Colonic mucosa (tissue), 4 donors: Measurements from ENCODE around the gene UNK. TPM values are rescaled to one million over a fixed set of nuclear protein-coding genes. Genes with fewer than 3 reads are reported as not detected.

Experiments used
- DNase-seq: peaks from one replicate; pipeline ENCODE4 v3.0.0-alpha.2; 2020
- H3K27ac ChIP-seq: fragments of 200-600 bp; one replicate; pipeline ENCODE4 v1.8.0; 2021
- H3K27me3 ChIP-seq: fragments of 200-600 bp; one replicate; pipeline ENCODE4 v1.8.0; 2021
- H3K36me3 ChIP-seq: fragments of 200-600 bp; one replicate; pipeline ENCODE4 v1.8.0; 2021
- H3K4me1 ChIP-seq: fragments of 200-600 bp; one replicate; pipeline ENCODE4 v1.8.0; 2021; ENCODE audit warnings: mild to moderate bottlenecking
- H3K4me3 ChIP-seq: fragments of 200-600 bp; one replicate; pipeline ENCODE4 v1.8.0; 2021
- H3K9ac ChIP-seq, 2 donors: one replicate each; pipeline ENCODE4 v1.7.0; 2013; ENCODE audit warnings: control low read depth in 2 of 2, low read depth in 2 of 2, low read length in 2 of 2
- H3K9me3 ChIP-seq: fragments of 200-600 bp; one replicate; pipeline ENCODE4 v1.8.0; 2021
- intact Hi-C: fragments of 100-400 bp; cut with DNase I; formaldehyde crosslinking; loops from one replicate; pipeline ENCODE4 v1.14.1; 2022
- total RNA-seq, 2 donors: library from RNA; stranded (reverse); fragmentation: NEBNext Ultra II Directional in 1 of 2; extraction: Animal tissue kit (Norgen Biotek cat#: 25700) in 1 of 2; gene quantifications; one replicate each; pipeline ENCODE4 v1.2.1, GENCODE V29; 2021
- TF ChIP-seq, protein P1 (sequence below): fragments of 200-600 bp; IDR thresholded peaks from one replicate; pipeline ENCODE4 v1.8.0; 2022; ENCODE audit warnings: antibody characterized with exemption, mild to moderate bottlenecking
- donor health status: healthy.
- donor health status: DM: no; HTN: no; CAD: no.
- donor health status: DM: no; HTN: no; CAD: no.

Gene UNK
- total RNA-seq, 2 donors from 2014 or later: 18.4 to 26.0 TPM

DNA sequence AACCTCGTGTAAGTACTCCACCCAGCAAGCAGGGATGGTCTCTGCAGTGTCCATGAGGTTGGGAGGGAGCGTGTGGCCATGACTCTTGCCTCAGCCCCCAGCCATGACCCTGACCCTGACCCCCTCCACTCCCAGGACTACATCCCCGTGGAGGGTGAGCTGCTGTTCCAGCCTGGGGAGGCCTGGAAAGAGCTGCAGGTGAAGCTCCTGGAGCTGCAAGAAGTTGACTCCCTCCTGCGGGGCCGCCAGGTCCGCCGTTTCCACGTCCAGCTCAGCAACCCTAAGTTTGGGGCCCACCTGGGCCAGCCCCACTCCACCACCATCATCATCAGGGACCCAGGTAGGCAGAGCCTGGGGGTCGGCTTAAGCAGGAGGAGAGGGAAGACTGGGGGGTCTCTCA lies 35.9 kb upstream of the UNK start:
- Histone ChIP-seq H3K36me3 (peaks cover 16% of the 10 kb centered on the region), H3K4me3 (no peak overlapping the region), H3K27ac (no peak overlapping the region), H3K27me3 (no peaks in the 10 kb centered on the region), H3K4me1 (no peaks in the 10 kb centered on the region), H3K9ac (no peak overlapping the region), H3K9me3 (no peaks in the 10 kb centered on the region)
- TF ChIP-seq, protein P1, sequence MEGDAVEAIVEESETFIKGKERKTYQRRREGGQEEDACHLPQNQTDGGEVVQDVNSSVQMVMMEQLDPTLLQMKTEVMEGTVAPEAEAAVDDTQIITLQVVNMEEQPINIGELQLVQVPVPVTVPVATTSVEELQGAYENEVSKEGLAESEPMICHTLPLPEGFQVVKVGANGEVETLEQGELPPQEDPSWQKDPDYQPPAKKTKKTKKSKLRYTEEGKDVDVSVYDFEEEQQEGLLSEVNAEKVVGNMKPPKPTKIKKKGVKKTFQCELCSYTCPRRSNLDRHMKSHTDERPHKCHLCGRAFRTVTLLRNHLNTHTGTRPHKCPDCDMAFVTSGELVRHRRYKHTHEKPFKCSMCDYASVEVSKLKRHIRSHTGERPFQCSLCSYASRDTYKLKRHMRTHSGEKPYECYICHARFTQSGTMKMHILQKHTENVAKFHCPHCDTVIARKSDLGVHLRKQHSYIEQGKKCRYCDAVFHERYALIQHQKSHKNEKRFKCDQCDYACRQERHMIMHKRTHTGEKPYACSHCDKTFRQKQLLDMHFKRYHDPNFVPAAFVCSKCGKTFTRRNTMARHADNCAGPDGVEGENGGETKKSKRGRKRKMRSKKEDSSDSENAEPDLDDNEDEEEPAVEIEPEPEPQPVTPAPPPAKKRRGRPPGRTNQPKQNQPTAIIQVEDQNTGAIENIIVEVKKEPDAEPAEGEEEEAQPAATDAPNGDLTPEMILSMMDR: no peak
- DNase-seq: no peak
- intact Hi-C loops: loop anchor here (2.0 to 5.0 kb wide), 2 partner anchors 72 to 116 kb away; partner anchors contain the start of gene SMIM5

DNA sequence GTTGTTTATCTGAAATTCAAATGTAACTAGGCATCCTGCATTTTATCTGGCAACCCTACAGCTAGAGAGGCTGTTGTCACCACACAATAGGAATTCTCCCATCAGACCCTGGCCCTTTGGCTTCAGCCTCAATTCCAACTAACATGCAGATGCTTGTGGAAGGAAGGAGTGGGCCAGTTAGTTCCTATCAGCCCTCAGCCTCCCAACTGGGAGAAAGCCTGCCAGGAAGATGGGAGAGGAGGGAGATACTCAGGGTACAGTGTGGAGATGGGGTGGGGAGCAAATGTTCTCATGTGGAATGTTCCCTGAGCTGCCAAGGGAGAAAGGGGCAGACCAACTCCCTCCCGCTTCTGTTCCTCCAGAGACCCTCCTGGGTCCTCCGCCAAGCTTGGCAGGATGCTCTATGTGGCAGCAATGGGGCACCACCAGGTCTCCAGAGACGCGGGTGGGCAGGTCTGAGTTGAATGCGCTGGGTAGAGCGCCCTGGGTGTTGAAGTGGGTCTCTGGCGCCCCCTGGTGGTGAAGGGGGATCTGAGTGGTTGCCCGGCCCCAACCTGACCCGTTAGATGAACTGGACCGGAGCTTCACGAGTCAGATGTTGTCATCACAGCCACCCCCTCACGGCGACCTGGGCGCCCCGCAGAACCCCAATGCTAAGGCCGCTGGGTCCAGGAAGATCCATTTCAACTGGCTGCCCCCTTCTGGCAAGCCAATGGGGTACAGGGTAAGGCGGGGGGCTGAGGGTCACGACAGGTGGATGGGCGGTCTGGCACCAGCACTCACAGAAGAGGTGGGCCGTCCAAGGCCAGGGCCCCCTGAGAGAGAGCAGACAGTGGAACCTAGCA lies 34.8 kb upstream of the UNK start:
- Histone ChIP-seq H3K36me3 (peaks cover 20% of the 10 kb centered on the region), H3K27ac (no peak overlapping the region)
- TF ChIP-seq, protein P1: peak; percentile 92

DNA sequence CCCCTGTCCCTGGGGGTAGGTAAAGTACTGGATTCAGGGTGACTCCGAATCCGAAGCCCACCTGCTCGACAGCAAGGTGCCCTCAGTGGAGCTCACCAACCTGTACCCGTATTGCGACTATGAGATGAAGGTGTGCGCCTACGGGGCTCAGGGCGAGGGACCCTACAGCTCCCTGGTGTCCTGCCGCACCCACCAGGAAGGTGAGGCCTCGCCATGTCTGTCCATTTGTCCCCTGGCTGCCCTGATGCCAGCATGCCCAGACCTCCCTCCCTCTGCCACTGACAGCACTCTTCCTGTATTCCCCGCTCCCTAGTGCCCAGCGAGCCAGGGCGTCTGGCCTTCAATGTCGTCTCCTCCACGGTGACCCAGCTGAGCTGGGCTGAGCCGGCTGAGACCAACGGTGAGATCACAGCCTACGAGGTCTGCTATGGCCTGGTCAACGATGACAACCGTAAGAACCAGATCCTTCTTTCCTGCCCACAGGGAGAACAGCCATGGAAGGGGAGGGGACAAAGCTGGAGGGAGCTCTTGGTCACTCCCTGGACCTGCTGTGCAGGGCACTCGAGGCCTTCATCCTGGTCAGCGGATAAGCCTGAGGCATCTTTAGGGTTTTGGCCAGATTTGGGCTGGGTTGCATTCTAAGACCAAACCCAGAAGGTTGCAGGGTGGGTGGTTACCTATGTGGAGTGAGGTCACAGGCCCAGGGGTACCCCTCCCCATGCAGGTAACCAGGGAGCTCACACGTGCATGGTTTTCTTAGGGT lies 33.8 kb upstream of the UNK start:
- no peak for DNase-seq
- Histone ChIP-seq H3K9ac (no peak overlapping the region), H3K27me3 (no peaks in the 10 kb centered on the region), H3K36me3 (peaks cover 26% of the 10 kb centered on the region), H3K27ac (no peak overlapping the region), H3K4me1 (no peaks in the 10 kb centered on the region), H3K9me3 (no peaks in the 10 kb centered on the region), H3K4me3 (no peak overlapping the region)
- intact Hi-C loops: no loop called here
- TF ChIP-seq, protein P1: no peak

More for the DNA sequence above, 34.8 kb upstream of the UNK start:
- Histone ChIP-seq H3K9ac (no peak overlapping the region), H3K9me3 (no peaks in the 10 kb centered on the region), H3K4me1 (no peaks in the 10 kb centered on the region), H3K27me3 (no peaks in the 10 kb centered on the region), H3K4me3 (no peak overlapping the region)
- intact Hi-C loops: loop anchor here (2.0 to 5.0 kb wide), 2 partner anchors 73 to 117 kb away; partner anchors contain the start of gene SMIM5
- peak; percentile 87 for DNase-seq

DNA sequence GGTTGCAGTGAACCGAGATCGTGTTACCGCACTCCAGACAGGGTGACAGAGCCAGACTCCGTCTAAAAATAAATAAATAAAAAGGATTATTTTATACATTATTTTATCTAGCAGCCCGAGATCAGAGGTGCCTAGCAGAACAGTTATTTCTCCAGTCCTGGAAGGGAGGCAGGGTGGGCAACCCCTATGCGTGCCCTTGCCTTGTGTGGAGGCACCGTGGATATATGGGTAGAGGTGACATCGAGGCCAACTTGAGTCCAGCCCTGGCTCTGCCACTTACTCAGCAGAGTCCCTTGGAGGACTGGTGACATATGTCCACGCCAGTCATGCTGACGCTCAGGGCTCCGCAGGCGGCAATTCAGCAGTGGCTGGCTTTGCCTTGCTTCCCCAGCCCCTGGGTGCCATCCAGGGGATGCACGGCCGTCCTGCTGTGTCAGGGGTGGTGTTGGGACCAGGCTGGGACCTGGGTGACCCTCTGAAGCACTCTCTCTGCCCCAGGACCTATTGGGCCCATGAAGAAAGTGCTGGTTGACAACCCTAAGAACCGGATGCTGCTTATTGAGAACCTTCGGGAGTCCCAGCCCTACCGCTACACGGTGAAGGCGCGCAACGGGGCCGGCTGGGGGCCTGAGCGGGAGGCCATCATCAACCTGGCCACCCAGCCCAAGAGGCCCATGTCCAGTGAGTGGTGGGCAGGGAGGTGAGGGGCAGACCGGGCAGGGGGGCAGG lies 32.8 kb upstream of the UNK start:
- TF ChIP-seq, protein P1: no peak
- Histone ChIP-seq H3K4me1 (no peaks in the 10 kb centered on the region), H3K9ac (no peak overlapping the region), H3K4me3 (no peak overlapping the region), H3K36me3 (peaks cover 26% of the 10 kb centered on the region), H3K27me3 (no peaks in the 10 kb centered on the region), H3K9me3 (no peaks in the 10 kb centered on the region), H3K27ac (no peak overlapping the region)
- DNase-seq: no peak
- intact Hi-C loops: no loop called here

DNA sequence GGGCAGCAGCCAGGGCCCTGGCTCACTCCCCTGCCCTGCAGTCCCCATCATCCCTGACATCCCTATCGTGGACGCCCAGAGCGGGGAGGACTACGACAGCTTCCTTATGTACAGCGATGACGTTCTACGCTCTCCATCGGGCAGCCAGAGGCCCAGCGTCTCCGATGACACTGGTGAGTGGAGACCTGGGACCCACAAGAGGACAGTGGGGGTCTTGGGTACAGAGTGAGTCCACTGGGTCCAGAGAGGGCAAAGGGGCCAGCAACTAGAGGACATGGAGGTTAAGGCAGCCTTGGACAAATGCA lies 32.2 kb upstream of the UNK start:
- Histone ChIP-seq H3K27ac (no peak overlapping the region), H3K9me3 (no peaks in the 10 kb centered on the region), H3K36me3 (peaks cover 26% of the 10 kb centered on the region), H3K4me3 (no peak overlapping the region), H3K4me1 (no peaks in the 10 kb centered on the region), H3K9ac (no peak overlapping the region), H3K27me3 (no peaks in the 10 kb centered on the region)
- TF ChIP-seq, protein P1: no peak
- no peak for DNase-seq
- intact Hi-C loops: no loop called here
